NCI-H1105 (cell line): ENCODE results near the gene CCDC14.
A peak's percentile ranks its signal among the peaks of the same experiment; 100 is the strongest.
"Not testable (repeated sequence)": the region's sequence is repeated elsewhere in the genome, so short reads cannot be mapped to it uniquely, and the experiment has no call there.

Experiments used
- DNase-seq: peaks from one replicate; lab custom pipeline; 2025; lab: John Stamatoyannopoulos, UW

The CCDC14 gene

GRCh38 chr3:123964793-123965192 is 3.8 kb upstream of the CCDC14 start:
- not testable (repeated sequence) for DNase-seq

- DNase-seq, result no peak
Observed at GRCh38 chr3:123961508-123961856, 453 bp upstream of the CCDC14 start.

GRCh38 chr3:123953735-123954134 is 7.3 kb downstream of the CCDC14 start:
- DNase-seq, result no peak

- DNase-seq, result no peak
Observed at GRCh38 chr3:123952844-123953520, 8.0 kb downstream of the CCDC14 start.

GRCh38 chr3:123951522-123952447 is 9.2 kb downstream of the CCDC14 start:
- DNase-seq, result peak; percentile 77

GRCh38 chr3:123949641-123950040 is 11.4 kb downstream of the CCDC14 start:
- DNase-seq, result no peak

GRCh38 chr3:123948449-123948848 is 12.6 kb downstream of the CCDC14 start:
- DNase-seq, result no peak

GRCh38 chr3:123947482-123947881 is 13.5 kb downstream of the CCDC14 start:
- no peak for DNase-seq

GRCh38 chr3:123941542-123941941 is 19.5 kb downstream of the CCDC14 start:
- DNase-seq, result no peak

- DNase-seq, result peak; percentile 63
Observed at GRCh38 chr3:123941121-123941520, 19.9 kb downstream of the CCDC14 start.

GRCh38 chr3:123939706-123940105 is 21.3 kb downstream of the CCDC14 start:
- no peak for DNase-seq

- DNase-seq, result no peak
Observed at GRCh38 chr3:123936400-123936799, 24.6 kb downstream of the CCDC14 start.

- no peak for DNase-seq
Observed at GRCh38 chr3:123935830-123936229, 25.2 kb downstream of the CCDC14 start.

- no peak for DNase-seq
Observed at GRCh38 chr3:123934250-123934649, 26.8 kb downstream of the CCDC14 start.

- no peak for DNase-seq
Observed at GRCh38 chr3:123930445-123930844, 30.6 kb downstream of the CCDC14 start.

- DNase-seq, result no peak
Observed at GRCh38 chr3:123929325-123929724, 31.7 kb downstream of the CCDC14 start.

GRCh38 chr3:123926396-123926795 is 34.6 kb downstream of the CCDC14 start:
- DNase-seq, result no peak

GRCh38 chr3:123920868-123921267 is 40.2 kb downstream of the CCDC14 start:
- no peak for DNase-seq

- no peak for DNase-seq
Observed at GRCh38 chr3:123920383-123920782, 40.6 kb downstream of the CCDC14 start.

- no peak for DNase-seq
Observed at GRCh38 chr3:123919353-123919752, 41.7 kb downstream of the CCDC14 start.

- DNase-seq, result no peak
Observed at GRCh38 chr3:123914829-123915228, 46.2 kb downstream of the CCDC14 start.

- DNase-seq, result no peak
Observed at GRCh38 chr3:123909785-123910184, 51.2 kb downstream of the CCDC14 start.

GRCh38 chr3:123907720-123908119 is 53.3 kb downstream of the CCDC14 start:
- no peak for DNase-seq
